Neutrophil (primary cell): ENCODE measurements around the gene LNX2.

Source experiments
- H3K27ac ChIP-seq: fragments of 200-600 bp; sonication (generic); 2 replicates; pipeline ENCODE4 v1.5.1; 2016; ENCODE audit warnings: mild to moderate bottlenecking, moderate library complexity
- H3K27me3 ChIP-seq: fragments of 200-600 bp; sonication (generic); 2 replicates; pipeline ENCODE4 v1.6.0; 2016; ENCODE audit warnings: mild to moderate bottlenecking
- H3K36me3 ChIP-seq: fragments of 200-600 bp; sonication (generic); 2 replicates; pipeline ENCODE4 v1.5.1; 2017
- H3K4me1 ChIP-seq, 2 experiments: fragments of 200-600 bp in 1 of 2; sonication (generic) in 1 of 2; 1 replicate in 1 of 2; 2 replicates in 1 of 2; pipeline versions ENCODE4 v1.5.1 to v1.6.1; 2013 to 2016; ENCODE audit warnings: low read depth in 1 of 2, low read length in 1 of 2, mild to moderate bottlenecking in 1 of 2, moderate library complexity in 1 of 2; ENCODE audit not compliant: control insufficient read depth in 1 of 2, insufficient read depth in 1 of 2
- H3K4me3 ChIP-seq, 2 experiments: fragments of 200-600 bp in 1 of 2; sonication (generic) in 1 of 2; 1 replicate in 1 of 2; 2 replicates in 1 of 2; pipeline ENCODE4 v1.5.1; 2013 to 2016; ENCODE audit warnings: low read depth in 1 of 2, low read length in 1 of 2, mild to moderate bottlenecking in 1 of 2, moderate library complexity in 1 of 2
- H3K9me3 ChIP-seq: fragments of 200-600 bp; sonication (generic); 2 replicates; pipeline ENCODE4 v1.5.1; 2016
- CTCF ChIP-seq: fragments of 200-600 bp; sonication (generic); IDR thresholded peaks from 2 replicates; pipeline ENCODE4 v1.5.1; 2016; ENCODE audit warnings: antibody characterized with exemption

The LNX2 gene

DNA sequence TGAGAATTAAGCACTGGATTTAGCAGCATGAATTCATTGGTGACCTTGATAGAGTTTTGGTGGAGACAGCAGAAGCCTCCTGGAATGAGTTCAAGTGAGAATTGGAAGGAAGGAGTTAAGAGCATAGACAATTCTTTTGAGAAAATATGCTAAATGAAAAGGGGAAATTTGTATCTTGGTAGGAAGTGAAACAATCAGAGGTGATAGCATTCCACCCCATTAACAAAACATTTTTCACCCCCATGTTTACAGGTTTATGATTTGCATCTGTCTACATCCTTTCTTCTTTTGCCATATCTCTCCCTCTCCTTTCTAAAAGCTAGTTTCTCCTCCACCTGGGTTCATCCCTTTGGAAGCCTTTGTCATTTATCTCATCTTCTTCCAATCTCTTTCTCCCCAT lies 27.5 kb downstream of the LNX2 start:
- H3K4me1 ChIP-seq: no peaks in the 10 kb centered on the region
- TF ChIP-seq CTCF: no peak
- no peaks in the 10 kb centered on the region for H3K9me3 ChIP-seq
- no peaks in the 10 kb centered on the region for H3K36me3 ChIP-seq
- no peak overlapping the region for H3K4me3 ChIP-seq
- H3K27me3 ChIP-seq: no peaks in the 10 kb centered on the region
- no peak overlapping the region for H3K27ac ChIP-seq

DNA sequence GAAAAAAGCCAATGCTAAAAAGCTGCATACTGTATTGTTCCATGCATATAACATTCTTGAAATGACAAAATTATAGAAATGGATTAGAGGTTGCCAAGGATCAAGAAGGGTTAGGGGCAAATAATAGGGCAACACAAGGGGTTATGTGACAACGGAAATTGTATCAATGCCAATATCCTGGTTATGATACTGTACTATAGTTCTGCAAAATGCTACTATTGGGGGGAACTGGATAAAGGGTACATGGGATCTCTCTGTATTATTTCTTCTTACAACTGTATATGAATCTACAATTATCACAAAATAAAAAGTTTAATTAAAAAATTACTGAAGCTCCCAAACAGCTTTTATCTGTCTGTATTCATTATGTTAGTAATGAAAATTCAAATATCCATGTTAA lies 31.9 kb downstream of the LNX2 start:
- no peaks in the 10 kb centered on the region for H3K27me3 ChIP-seq
- H3K4me3 ChIP-seq: no peak overlapping the region
- H3K36me3 ChIP-seq: no peaks in the 10 kb centered on the region
- peaks cover 15 to 20% of the 10 kb centered on the region in 2 experiments for H3K4me1 ChIP-seq
- no peaks in the 10 kb centered on the region for H3K9me3 ChIP-seq
- H3K27ac ChIP-seq: no peak overlapping the region
- TF ChIP-seq CTCF: no peak

GRCh38 chr13:27587095-27587746 lies 33.1 kb downstream of the LNX2 start:
- TF ChIP-seq CTCF: no peak
- Histone ChIP-seq H3K36me3 (no peaks in the 10 kb centered on the region), H3K4me1 (peaks cover 15 to 22% of the 10 kb centered on the region in 2 experiments), H3K4me3 (no peak overlapping the region), H3K27ac (no peak overlapping the region), H3K27me3 (no peaks in the 10 kb centered on the region), H3K9me3 (no peaks in the 10 kb centered on the region)

GRCh38 chr13:27583645-27584044 lies 36.7 kb downstream of the LNX2 start:
- Histone ChIP-seq H3K36me3 (no peaks in the 10 kb centered on the region), H3K4me1 (peaks cover 15 to 22% of the 10 kb centered on the region in 2 experiments), H3K9me3 (no peaks in the 10 kb centered on the region), H3K4me3 (no peak overlapping the region), H3K27ac (no peak overlapping the region), H3K27me3 (no peaks in the 10 kb centered on the region)
- no peak for TF ChIP-seq CTCF

DNA sequence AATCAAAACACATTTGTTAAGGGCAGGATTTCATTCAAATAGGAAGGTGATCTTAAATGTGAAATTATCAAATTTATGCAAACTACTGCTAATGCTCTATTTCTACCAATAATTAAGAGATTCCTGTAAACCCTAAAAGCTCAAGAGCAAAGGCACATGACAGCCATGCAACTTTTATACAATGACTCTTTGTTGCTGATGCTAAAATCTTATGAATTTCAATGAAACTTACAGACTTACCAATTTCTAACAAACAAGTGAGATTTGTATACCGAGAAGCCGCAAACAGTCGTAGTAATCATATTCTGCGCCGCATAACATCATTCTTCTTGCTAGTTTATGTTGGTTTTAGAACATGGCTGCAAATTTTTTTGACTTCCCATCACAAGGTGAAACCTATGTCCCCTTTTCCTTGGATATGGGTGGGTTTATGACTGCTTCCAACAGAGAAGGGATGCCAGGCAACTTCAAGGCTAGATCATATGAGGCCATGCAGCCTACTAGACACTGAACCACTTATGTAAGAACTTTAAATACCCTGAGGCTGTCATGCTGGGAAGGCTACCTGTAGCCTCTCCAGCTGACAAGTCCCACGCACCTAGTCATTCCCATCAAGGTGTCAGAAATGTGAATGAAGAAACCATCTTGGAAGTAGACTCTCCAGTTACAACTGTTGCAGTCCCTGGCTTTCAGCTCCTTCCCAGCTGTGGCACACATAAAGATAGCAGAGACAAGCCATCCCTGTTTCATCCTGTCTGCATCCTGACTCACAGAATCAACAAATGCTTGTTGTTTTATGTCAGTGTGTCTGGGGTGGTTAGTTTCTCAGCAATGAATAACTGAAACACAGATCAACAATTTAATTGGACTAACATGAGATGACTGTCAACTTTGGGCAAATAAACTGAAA lies 42.0 kb downstream of the LNX2 start:
- peaks cover 0 to 1% of the 10 kb centered on the region in 2 experiments for H3K4me1 ChIP-seq
- no peak overlapping the region for H3K4me3 ChIP-seq
- no peaks in the 10 kb centered on the region for H3K36me3 ChIP-seq
- H3K27me3 ChIP-seq: no peaks in the 10 kb centered on the region
- H3K9me3 ChIP-seq: no peaks in the 10 kb centered on the region
- no peak overlapping the region for H3K27ac ChIP-seq
- TF ChIP-seq CTCF: no peak
